K562 (cell line): Measurements from ENCODE around the gene GPN3. TPM values are rescaled to one million over a fixed set of nuclear protein-coding genes. Genes with fewer than 3 reads are reported as not detected.
A peak's percentile ranks its signal among the peaks of the same experiment; 100 is the strongest.

Experiments used
- BRCA1 ChIP-seq, 2 experiments: fragments of 450-650 bp in 1 of 2; sonication (generic) in 1 of 2; formaldehyde crosslinking in 1 of 2; IDR thresholded peaks; 2 replicates each; pipeline versions ENCODE4 v1.5.0 to v1.6.1; 2017 to 2020; ENCODE audit warnings: mild to moderate bottlenecking in 1 of 2, missing genetic modification reagents in 1 of 2
- ELF1 ChIP-seq: fragments of 200-800 bp; sonication (Bioruptor generic); IDR thresholded peaks from 2 replicates; pipeline ENCODE4 v1.6.1; 2016; ENCODE audit warnings: missing genetic modification characterization, missing compliant biosample characterization
- ETS2 ChIP-seq: IDR thresholded peaks from 2 replicates; pipeline ENCODE4 v1.6.1; 2016; ENCODE audit warnings: borderline replicate concordance, missing genetic modification characterization, mild to moderate bottlenecking, moderate library complexity, missing compliant biosample characterization; ENCODE audit not compliant: poor library complexity, severe bottlenecking
- GMEB1 ChIP-seq: fragments of 250-450 bp; sonication (Bioruptor Pico); IDR thresholded peaks from 2 replicates; pipeline ENCODE4 v1.4.0; 2020; ENCODE audit warnings: mild to moderate bottlenecking
- HOMEZ ChIP-seq: fragments of 250-450 bp; sonication (Bioruptor Pico); IDR thresholded peaks from 2 replicates; pipeline ENCODE4 v1.4.0; 2020; ENCODE audit warnings: mild to moderate bottlenecking, moderate library complexity
- IRF1 ChIP-seq: sonication (generic); formaldehyde crosslinking; IDR thresholded peaks from 2 replicates; pipeline ENCODE4 v1.8.0; 2022; ENCODE audit warnings: missing genetic modification reagents, mild to moderate bottlenecking, borderline replicate concordance
- KLF10 ChIP-seq: fragments of 250-450 bp; sonication (Bioruptor Pico); IDR thresholded peaks from 2 replicates; pipeline ENCODE4 v1.6.1; 2021; ENCODE audit warnings: matching md5 sums
- NR4A1 ChIP-seq, 2 experiments: fragments of 250-450 bp in 1 of 2; fragments of 450-650 bp in 1 of 2; sonication (Bioruptor Pico) in 1 of 2; IDR thresholded peaks; 2 replicates each; pipeline versions ENCODE4 v1.4.0 to v1.6.1; 2016 to 2020; ENCODE audit warnings: mild to moderate bottlenecking in 2 of 2, missing compliant biosample characterization in 1 of 2, missing genetic modification characterization in 1 of 2, moderate library complexity in 1 of 2
- SMARCA4 ChIP-seq: fragments of 450-650 bp; IDR thresholded peaks from 2 replicates; pipeline ENCODE4 v1.6.1; 2016
- STAG1 ChIP-seq: sonication (generic); formaldehyde crosslinking; IDR thresholded peaks from 2 replicates; pipeline ENCODE4 v1.5.0; 2020; ENCODE audit warnings: missing genetic modification reagents, borderline replicate concordance
- TAF1 ChIP-seq: IDR thresholded peaks from 2 replicates; pipeline ENCODE4 v1.6.1; 2011; ENCODE audit warnings: mild to moderate bottlenecking, low read length, moderate library complexity; ENCODE audit not compliant: insufficient read depth, control insufficient read depth, severe bottlenecking; ENCODE audit errors: extremely low read depth
- TBL1XR1 ChIP-seq, 2 experiments: IDR thresholded peaks; 2 replicates each; pipeline ENCODE4 v1.6.1; 2012; ENCODE audit warnings: improper control_type of control experiment in 2 of 2, low read length in 2 of 2, mild to moderate bottlenecking in 1 of 2
- TFAM ChIP-seq: fragments of 250-450 bp; sonication (Bioruptor Pico); conservative IDR thresholded peaks from 2 replicates; pipeline ENCODE4 v1.5.0; 2021; ENCODE audit warnings: mild to moderate bottlenecking, moderate library complexity
- ZKSCAN1 ChIP-seq: fragments of 150-350 bp; IDR thresholded peaks from 2 replicates; pipeline ENCODE4 v1.6.1; 2016; ENCODE audit warnings: low read depth, low read length
- ZMIZ1 ChIP-seq, 2 experiments: fragments of 150-350 bp in 1 of 2; IDR thresholded peaks; 2 replicates each; pipeline ENCODE4 v1.6.1; 2012 to 2016; ENCODE audit warnings: low read depth in 2 of 2, low read length in 2 of 2, mild to moderate bottlenecking in 1 of 2, moderate library complexity in 1 of 2
- ZNF699 ChIP-seq: fragments of 250-450 bp; sonication (Bioruptor Pico); IDR thresholded peaks from 2 replicates; pipeline ENCODE4 v1.8.0; 2021; ENCODE audit warnings: mild to moderate bottlenecking, moderate library complexity; ENCODE audit not compliant: insufficient replicate concordance
- ZNF780A ChIP-seq: fragments of 250-450 bp; sonication (Bioruptor Pico); IDR thresholded peaks from 2 replicates; pipeline ENCODE4 v1.5.0; 2021; ENCODE audit warnings: mild to moderate bottlenecking
- polyA plus RNA-seq, 8 experiments: library from polyadenylated mRNA; depleted of rRNA in 4 of 8; stranded (reverse) in 5 of 8; unstranded in 3 of 8; fragments of >200 nt; fragmentation: Nextera tagmentation in 2 of 8; fragmentation: Illumina TruSeq in 1 of 8; extraction: Ambion mirVana in 2 of 8; extraction: Trizol in 1 of 8; gene quantifications; 2 replicates each; pipeline versions ENCODE4 v1.2.1 to v1.2.3, GENCODE V29; 2011 to 2014; ENCODE audit warnings: inconsistent platforms in 1 of 8, missing spikeins in 1 of 8
- total RNA-seq, 7 experiments: library from RNA; depleted of rRNA in 6 of 7; stranded (reverse); fragments of >200 nt in 6 of 7; fragmentation: Illumina TruSeq in 2 of 7; extraction: Trizol in 2 of 7; gene quantifications; 2 replicates each; pipeline versions ENCODE4 v1.2.1 to v1.2.3, GENCODE V29; 2011 to 2021; ENCODE audit warnings: low replicate concordance in 1 of 7

Gene GPN3
- total and polyA plus RNA-seq, 9 of the 15 experiments (the other 6 are each of a cell fraction or from before 2014, with no cell fraction given) = 35.8 to 123 (median 64.2) TPM

GRCh38 chr12:110501752-110502738 is 34.0 kb upstream of the GPN3 start, which contains the start of the genes RAD9B and VPS29 (continued):
- TF ChIP-seq ETS2 (tag) (no peak), ZMIZ1 (IDR thresholded peaks at IDR 0.05; ENCODE audit: low read depth in 2 of 2, low read length in 2 of 2) (0 out of 4 replicates have a peak, but pooled peaks of 1 of the 2 experiments have one; percentile 8), TAF1 (peak; percentile 94), TBL1XR1 (IDR thresholded peaks at IDR 0.05; ENCODE audit: low read length in 2 of 2) (peak; percentile 48 to 63; a peak in 2 of 4 replicates), BRCA1 (IDR thresholded peaks at IDR 0.05) (no peak), BRCA1 (CRISPR knock-in tag; IDR thresholded peaks at IDR 0.05) (no peak), TFAM (CRISPR knock-in tag) (no peak), ZNF699 (no peak), IRF1 (CRISPR knock-in tag) (peak; percentile 95; the same call in 1 of the 2 replicates), ZKSCAN1 (peak; percentile 70), ELF1 (peak; percentile 68), GMEB1 (CRISPR knock-in tag) (no peak; the same call in none of the 2 replicates), STAG1 (CRISPR knock-in tag) (no peak), KLF10 (CRISPR knock-in tag) (no peak), SMARCA4 (0 out of 2 replicates have a peak, but pooled peaks have one; percentile 21), HOMEZ (0 out of 2 replicates have a peak, but pooled peaks have one; percentile 81), NR4A1 (CRISPR knock-in tag; IDR thresholded peaks at IDR 0.05) (peak; percentile 92; the same call in 1 of the 2 replicates), NR4A1 (tag; IDR thresholded peaks at IDR 0.05) (peak; percentile 97), ZNF780A (no peak)
